Iris pigment epithelial cell (primary cell): Measurements from ENCODE around the gene HEATR9.
"Not testable (repeated sequence)": the region's sequence is repeated elsewhere in the genome, so short reads cannot be mapped to it uniquely, and the experiment has no call there.

Experiments used
- DNase-seq: peaks from one replicate; pipeline ENCODE4 v3.0.0-alpha.2; 2011; ENCODE audit warnings: low read depth

The HEATR9 gene

GRCh38 chr17:35868737-35869136 is at the start of gene HEATR9:
Gene HEATR9 (minus strand): TSS chr17:35868891. CDS start chr17:35868742, 149 bp downstream.
- no peak for DNase-seq

GRCh38 chr17:35917519-35918213 is 49.0 kb upstream of the HEATR9 start:
- DNase-seq = no peak

- DNase-seq = no peak
Measured at GRCh38 chr17:35915153-35915964, 46.7 kb upstream of the HEATR9 start.

- no peak for DNase-seq
Measured at GRCh38 chr17:35914354-35914753, 45.7 kb upstream of the HEATR9 start.

GRCh38 chr17:35913609-35914008 is 44.9 kb upstream of the HEATR9 start:
- DNase-seq = no peak

- no peak for DNase-seq
Measured at GRCh38 chr17:35912942-35913341, 44.3 kb upstream of the HEATR9 start.

- DNase-seq = no peak
Measured at GRCh38 chr17:35912339-35912912, 43.7 kb upstream of the HEATR9 start.

- DNase-seq = no peak
Measured at GRCh38 chr17:35909408-35909807, 40.7 kb upstream of the HEATR9 start.

- DNase-seq = no peak
Measured at GRCh38 chr17:35907691-35908090, 39.0 kb upstream of the HEATR9 start.

GRCh38 chr17:35906926-35907637 is 38.4 kb upstream of the HEATR9 start:
- DNase-seq = no peak

GRCh38 chr17:35906191-35906925 is 37.7 kb upstream of the HEATR9 start:
- peak; percentile 47 for DNase-seq

GRCh38 chr17:35903451-35903850 is 34.8 kb upstream of the HEATR9 start:
- no peak for DNase-seq

- no peak for DNase-seq
Measured at GRCh38 chr17:35901631-35902175, 33.0 kb upstream of the HEATR9 start.

GRCh38 chr17:35900708-35901480 is 32.2 kb upstream of the HEATR9 start:
- DNase-seq = no peak

- DNase-seq = no peak
Measured at GRCh38 chr17:35900280-35900679, 31.6 kb upstream of the HEATR9 start.

- no peak for DNase-seq
Measured at GRCh38 chr17:35898283-35899070, 29.8 kb upstream of the HEATR9 start.

GRCh38 chr17:35897772-35898171 is 29.1 kb upstream of the HEATR9 start:
- DNase-seq = not testable (repeated sequence)

GRCh38 chr17:35895636-35896587 is 27.2 kb upstream of the HEATR9 start:
- DNase-seq = peak; percentile 76

GRCh38 chr17:35894206-35894605 is 25.5 kb upstream of the HEATR9 start:
- DNase-seq = no peak
